ENCODE data around the gene MT1F. TPM values are rescaled to one million over a fixed set of nuclear protein-coding genes. Genes with fewer than 3 reads are reported as not detected.

The MT1F gene
- polyA plus RNA-seq, 5 donors: 4.7 to 11.0 (median 5.7) TPM

DNA sequence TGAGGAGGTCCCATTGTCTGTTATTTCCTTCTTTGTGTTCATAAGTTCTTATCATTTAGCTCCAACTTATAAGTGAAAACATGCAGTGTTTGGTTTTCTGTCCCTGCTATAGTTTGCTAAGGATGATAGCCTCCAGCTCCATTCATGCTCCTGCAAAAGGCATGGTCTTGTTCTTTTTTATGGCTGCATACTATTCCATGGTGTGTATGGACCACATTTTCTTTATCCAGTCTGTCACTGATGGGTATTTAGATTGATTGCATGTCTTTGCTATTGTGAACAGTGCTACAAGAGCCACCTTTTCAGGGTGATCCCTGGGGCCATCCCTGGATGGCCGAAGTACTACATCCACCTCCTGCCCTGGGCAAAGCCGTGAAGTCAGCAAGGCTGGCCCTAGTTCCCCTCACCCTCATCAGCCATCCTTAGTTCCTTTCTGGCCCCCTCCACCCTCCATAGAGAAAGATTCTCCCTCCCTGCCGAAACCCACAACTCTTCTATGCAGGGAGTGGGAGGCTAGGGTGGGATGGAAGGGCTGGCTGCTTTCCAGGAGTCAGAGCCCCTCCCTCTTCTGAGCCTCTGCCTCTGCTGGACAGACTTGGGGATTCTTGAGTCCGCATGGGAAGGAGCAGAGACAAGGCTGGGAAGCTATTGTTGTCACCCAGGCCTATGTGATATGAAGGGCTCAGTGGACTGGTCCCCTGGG lies 32.8 kb downstream of the MT1F start:
- DNase-seq: no peak

DNA sequence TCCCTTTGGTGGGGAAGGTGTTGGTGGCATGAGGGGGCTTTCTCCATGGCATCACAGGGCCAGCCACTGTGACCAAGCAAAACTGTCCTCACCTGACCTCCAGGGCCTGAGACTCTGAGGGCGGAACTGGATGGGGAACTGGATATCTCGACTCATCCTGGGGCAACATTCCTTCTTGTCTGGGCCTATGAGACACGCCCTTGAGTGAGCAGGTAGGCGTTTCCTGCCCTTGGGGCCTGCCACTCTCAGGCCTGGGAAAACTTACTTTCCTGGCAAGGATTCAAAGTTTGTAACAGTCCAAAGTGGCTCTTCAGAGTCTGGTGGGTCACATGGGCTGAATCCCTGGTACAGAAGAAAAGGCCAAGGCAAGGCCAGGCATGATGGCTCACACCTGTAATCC lies 34.1 kb downstream of the MT1F start:
- peak; percentile 64 to 68 for DNase-seq

DNA sequence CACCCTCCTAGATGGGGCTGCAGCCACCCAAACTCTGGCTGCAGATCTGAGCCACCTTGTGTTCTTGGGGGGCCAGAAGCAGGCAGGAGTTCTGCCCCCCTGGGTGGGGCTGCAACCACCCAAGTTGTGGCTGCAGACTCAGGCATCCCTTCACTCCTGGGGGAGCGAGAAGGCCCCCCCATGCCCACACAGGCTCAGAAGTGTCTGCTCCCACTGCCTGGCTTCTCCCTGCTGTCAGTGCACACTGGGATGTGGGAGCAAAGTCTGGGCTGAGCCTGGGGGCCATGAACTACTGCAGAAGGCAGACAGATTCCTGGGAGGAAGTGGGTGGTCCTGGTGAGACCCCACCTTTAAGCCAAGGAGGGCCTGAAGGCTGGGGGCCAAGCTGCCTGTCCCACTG lies 37.5 kb downstream of the MT1F start:
- DNase-seq: no peak

DNA sequence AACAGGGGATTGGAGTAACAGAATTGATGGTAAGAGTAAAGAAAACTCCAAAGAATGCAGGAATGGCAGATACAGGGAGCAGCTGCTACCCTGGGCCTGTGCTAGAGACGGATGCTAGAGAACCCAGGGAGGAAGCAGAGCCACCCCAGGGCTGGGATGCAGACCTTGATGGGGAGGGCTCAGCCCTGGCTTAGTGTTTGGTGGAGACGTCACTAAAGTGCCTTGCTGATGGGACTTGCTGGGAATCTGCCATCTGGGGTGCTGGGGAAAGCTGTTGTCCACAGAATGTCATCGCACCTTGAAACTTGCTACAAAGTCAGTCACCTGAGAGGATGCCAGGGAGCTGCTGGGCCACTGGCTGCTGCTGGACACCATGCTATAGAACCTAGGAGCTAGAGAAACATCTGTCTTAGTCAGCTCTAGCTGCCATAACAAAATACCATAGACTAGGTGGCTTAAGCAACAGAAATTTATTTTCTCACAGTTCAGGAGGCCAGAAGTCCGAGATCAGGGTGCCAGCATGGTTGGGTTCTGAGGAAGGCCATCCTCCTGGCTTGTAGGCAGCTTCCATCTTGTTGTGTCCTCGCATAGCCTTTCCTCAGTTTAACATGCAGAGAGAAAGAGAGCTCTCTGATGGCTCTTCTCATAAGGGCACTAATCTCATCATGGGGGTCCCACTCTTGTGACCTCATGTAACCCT lies 39.8 kb downstream of the MT1F start:
- DNase-seq: no peak

DNA sequence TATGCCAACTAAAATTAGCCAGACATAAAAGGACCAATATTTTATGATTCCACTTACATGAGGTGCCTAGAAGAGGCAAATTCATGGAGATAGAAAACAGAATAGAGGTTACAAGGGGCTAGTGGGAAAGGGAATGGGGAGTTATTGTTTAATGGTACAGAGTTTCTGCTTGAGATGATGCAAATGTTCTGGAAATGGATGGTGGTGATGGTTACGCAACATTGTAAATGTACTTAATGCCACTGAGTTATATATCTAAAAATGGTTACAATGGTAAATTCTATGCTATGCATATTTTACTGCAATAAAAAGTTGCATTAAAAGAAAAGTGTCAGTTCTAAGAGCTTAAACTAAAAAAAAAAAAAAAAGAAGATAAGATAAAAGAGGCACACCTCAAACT lies 42.4 kb downstream of the MT1F start:
- DNase-seq: no peak

DNA sequence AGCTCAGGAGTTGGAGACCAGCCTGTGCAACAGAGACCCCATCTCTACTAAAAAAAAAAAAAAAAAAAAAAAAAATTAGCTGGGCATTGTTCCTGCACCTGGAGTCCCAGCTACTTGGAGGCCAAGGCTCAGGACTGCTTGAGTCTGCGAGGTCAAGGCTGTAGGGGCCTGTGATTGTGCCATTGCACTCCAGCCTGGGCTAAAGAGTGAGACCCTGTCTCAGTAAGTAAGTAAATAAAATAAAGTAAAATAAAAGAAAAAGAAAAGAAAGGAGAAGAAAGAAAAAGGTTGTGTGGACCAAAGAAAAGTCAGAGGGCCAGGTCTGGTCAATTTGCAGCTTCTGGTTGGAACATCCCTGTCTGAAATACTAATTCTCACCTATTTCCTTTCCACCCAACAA lies 42.9 kb downstream of the MT1F start:
- no peak for DNase-seq

DNA sequence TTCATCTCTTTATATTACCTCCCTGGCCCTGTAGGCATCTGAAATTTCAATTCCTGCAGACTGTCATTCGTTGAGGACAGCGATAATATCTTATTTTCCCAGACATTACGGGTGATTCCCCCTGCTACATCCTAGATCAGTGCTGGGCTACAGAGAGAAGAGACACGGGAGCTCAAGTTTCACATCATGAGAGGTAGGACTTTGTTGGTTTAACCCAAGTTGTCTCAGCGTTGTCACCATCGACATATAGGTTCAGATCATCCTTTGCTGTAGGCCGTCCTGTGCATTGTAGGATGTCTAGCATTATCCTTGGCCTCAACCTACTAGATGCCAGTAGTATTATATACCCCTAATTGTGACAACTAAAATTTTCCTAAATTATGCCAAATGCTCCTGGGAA lies 43.8 kb downstream of the MT1F start:
- DNase-seq: no peak

DNA sequence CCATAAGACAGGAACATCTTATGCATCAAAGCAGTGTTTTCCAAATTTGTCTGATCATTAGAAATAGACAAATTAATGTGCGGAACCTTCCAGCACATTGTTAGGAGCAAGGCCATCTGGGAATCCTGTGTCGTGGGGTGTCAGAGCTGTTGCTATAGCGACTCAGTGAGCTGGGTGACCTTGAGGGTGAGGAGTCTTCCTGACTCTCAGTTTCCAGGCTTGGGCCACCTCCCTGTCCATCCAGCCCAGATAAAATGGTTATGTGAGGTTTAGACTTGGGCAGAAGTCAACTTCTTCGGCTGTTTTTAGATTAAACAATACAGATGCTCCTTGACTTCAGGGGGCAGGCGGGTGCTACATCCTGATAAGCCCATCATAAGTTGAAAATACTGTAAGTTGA lies 45.1 kb downstream of the MT1F start:
- no peak for DNase-seq

Other genes with a start within 250 kb of the MT1F start
- gene AMFR, start 232.4 kb upstream of the MT1F start, polyA plus RNA-seq (ENCODE audit: insufficient read depth in 1 of 5, insufficient read length in 5 of 5, low replicate concordance in 1 of 5): 10 to 100 TPM; 56.7 to 70.6 (median 59.3) TPM
- gene NUDT21, start 206.6 kb upstream of the MT1F start, polyA plus RNA-seq (ENCODE audit: insufficient read depth in 1 of 5, insufficient read length in 5 of 5, low replicate concordance in 1 of 5): 100 to 1,000 TPM in 4 of 5 donors, 10 to 100 TPM in 1; 88.5 to 151 (median 131) TPM
- gene OGFOD1, start 206.4 kb upstream of the MT1F start, polyA plus RNA-seq (ENCODE audit: insufficient read depth in 1 of 5, insufficient read length in 5 of 5, low replicate concordance in 1 of 5): 10 to 100 TPM; 35.4 to 40.4 (median 37.8) TPM
- gene BBS2, start 137.9 kb upstream of the MT1F start, polyA plus RNA-seq (ENCODE audit: insufficient read depth in 1 of 5, insufficient read length in 5 of 5, low replicate concordance in 1 of 5): 100 to 1,000 TPM in 1 of 5 donors, 10 to 100 TPM in 4; 60.1 to 108 (median 92.8) TPM
- not detected for gene MT4, start 92.9 kb upstream of the MT1F start, polyA plus RNA-seq (ENCODE audit: insufficient read depth in 1 of 5, insufficient read length in 5 of 5, low replicate concordance in 1 of 5)
- under 1 TPM in 1 of 5 donors, not detected in 4; 0.51 TPM for gene MT3, start 68.4 kb upstream of the MT1F start, polyA plus RNA-seq (ENCODE audit: insufficient read depth in 1 of 5, insufficient read length in 5 of 5, low replicate concordance in 1 of 5)
- 10 to 100 TPM; 33.1 to 52.4 (median 36.6) TPM for gene MT2A, start 49.4 kb upstream of the MT1F start, polyA plus RNA-seq (ENCODE audit: insufficient read depth in 1 of 5, insufficient read length in 5 of 5, low replicate concordance in 1 of 5)
- gene MT1E, start 32.2 kb upstream of the MT1F start, polyA plus RNA-seq (ENCODE audit: insufficient read depth in 1 of 5, insufficient read length in 5 of 5, low replicate concordance in 1 of 5): 10 to 100 TPM; 10.6 to 21.5 (median 15.0) TPM
- 1 to 10 TPM in 1 of 5 donors, under 1 TPM in 4; 0.70 to 1.2 (median 0.87) TPM for gene MT1M, start 25.3 kb upstream of the MT1F start, polyA plus RNA-seq (ENCODE audit: insufficient read depth in 1 of 5, insufficient read length in 5 of 5, low replicate concordance in 1 of 5)
- gene MT1A, start 19.3 kb upstream of the MT1F start, polyA plus RNA-seq (ENCODE audit: insufficient read depth in 1 of 5, insufficient read length in 5 of 5, low replicate concordance in 1 of 5): under 1 TPM in 1 of 5 donors, not detected in 4; 0.58 TPM
- gene MT1B, start 6.1 kb upstream of the MT1F start, polyA plus RNA-seq (ENCODE audit: insufficient read depth in 1 of 5, insufficient read length in 5 of 5, low replicate concordance in 1 of 5): not detected
- gene MT1G, start 10.1 kb downstream of the MT1F start, polyA plus RNA-seq (ENCODE audit: insufficient read depth in 1 of 5, insufficient read length in 5 of 5, low replicate concordance in 1 of 5): 10 to 100 TPM in 1 of 5 donors, 1 to 10 TPM in 2, under 1 TPM in 1, not detected in 1; 0.41 to 37.0 (median 2.0) TPM
- 10 to 100 TPM in 1 of 5 donors, 1 to 10 TPM in 1, not detected in 3; 1.2 to 17.0 TPM for gene MT1H, start 11.9 kb downstream of the MT1F start, polyA plus RNA-seq (ENCODE audit: insufficient read depth in 1 of 5, insufficient read length in 5 of 5, low replicate concordance in 1 of 5)
- 10 to 100 TPM; 13.6 to 17.7 (median 16.4) TPM for gene MT1X, start 24.5 kb downstream of the MT1F start, polyA plus RNA-seq (ENCODE audit: insufficient read depth in 1 of 5, insufficient read length in 5 of 5, low replicate concordance in 1 of 5)
- gene NUP93, start 72.2 kb downstream of the MT1F start, polyA plus RNA-seq (ENCODE audit: insufficient read depth in 1 of 5, insufficient read length in 5 of 5, low replicate concordance in 1 of 5): 10 to 100 TPM; 60.7 to 67.2 (median 63.6) TPM
- gene SLC12A3, start 207.2 kb downstream of the MT1F start, polyA plus RNA-seq (ENCODE audit: insufficient read depth in 1 of 5, insufficient read length in 5 of 5, low replicate concordance in 1 of 5): under 1 TPM; 0.05 to 0.34 (median 0.08) TPM